Hematopoietic multipotent progenitor cell treated with erythropoietin and hydrocortisone succinate and interleukin-3 and kit ligand, for 17 days (in vitro differentiated cells): ENCODE data around the gene COPG1.
"Not testable (repeated sequence)": the region's sequence is repeated elsewhere in the genome, so short reads cannot be mapped to it uniquely, and the experiment has no call there.

ENCODE experiments used
- DNase-seq: peaks from one replicate; pipeline ENCODE4 v3.0.0-alpha.2; 2015; ENCODE audit warnings: low spot score

The COPG1 gene

DNA sequence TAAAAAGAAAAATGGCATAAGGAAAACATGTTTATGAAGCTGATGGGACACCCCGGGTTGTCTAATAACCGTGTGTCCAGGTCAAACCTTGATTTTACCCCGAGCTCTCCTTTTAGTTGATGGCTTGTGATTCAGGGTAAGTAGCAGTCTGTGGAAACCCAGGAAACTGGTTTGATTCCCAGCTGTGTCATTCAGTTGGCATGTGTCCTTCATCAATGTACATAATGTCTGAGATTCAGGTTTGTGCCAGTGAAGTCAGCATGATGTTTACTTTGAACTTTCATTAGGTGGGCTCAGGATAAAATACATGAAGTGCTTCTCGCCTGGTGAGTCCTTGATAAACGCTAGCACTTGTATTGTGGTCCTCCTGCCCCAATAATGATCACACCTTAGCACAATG, 4.3 kb upstream of the COPG1 start:
- DNase-seq: no peak

DNA sequence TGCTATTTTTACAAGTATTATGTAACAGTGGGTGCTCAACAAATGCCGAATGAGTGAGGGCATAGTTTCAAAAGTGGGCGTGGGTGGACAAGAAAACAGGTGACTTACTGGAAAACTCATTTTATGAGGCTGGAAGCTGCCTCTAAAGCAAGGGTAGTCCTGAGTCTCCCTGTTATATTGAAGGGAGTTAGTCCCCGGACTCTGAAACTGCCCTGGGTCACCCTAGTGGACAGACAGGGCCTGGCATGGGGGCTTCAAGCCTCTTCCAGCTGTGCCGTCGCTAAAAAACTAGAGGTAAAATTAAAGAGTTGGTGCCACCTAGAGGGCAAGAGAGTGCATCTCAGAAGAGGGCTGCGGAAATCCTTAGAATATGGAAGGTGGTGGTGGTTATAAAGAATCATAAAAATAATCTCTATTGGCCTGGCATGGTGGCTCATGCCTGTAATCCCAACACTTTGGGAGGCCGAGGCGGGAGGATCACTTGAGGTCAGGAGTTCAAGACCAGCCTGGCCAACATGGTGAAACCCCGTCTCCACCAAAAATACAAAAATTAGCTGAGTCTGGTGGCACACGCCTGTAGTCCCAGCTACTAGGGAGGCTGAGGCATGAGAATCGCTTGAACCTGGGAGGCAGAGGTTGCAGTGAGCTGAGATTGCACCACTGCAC, 3.6 kb upstream of the COPG1 start:
- DNase-seq: peak; percentile 84

- DNase-seq: no peak
Measured at GRCh38 chr3:129246636-129247035, 2.8 kb upstream of the COPG1 start.

- no peak for DNase-seq
Measured at GRCh38 chr3:129248286-129248979, 973 bp upstream of the COPG1 start.

GRCh38 chr3:129252748-129253147, 3.3 kb downstream of the COPG1 start:
- DNase-seq: no peak

- no peak for DNase-seq
Measured at GRCh38 chr3:129254536-129255230, 5.3 kb downstream of the COPG1 start.

- DNase-seq: no peak
Measured at GRCh38 chr3:129256270-129256669, 6.9 kb downstream of the COPG1 start.

- DNase-seq: no peak
Measured at GRCh38 chr3:129257609-129258008, 8.2 kb downstream of the COPG1 start.

- DNase-seq: no peak
Measured at GRCh38 chr3:129259612-129260477, 10.4 kb downstream of the COPG1 start.

- no peak for DNase-seq
Measured at GRCh38 chr3:129260606-129261005, 11.2 kb downstream of the COPG1 start.

DNA sequence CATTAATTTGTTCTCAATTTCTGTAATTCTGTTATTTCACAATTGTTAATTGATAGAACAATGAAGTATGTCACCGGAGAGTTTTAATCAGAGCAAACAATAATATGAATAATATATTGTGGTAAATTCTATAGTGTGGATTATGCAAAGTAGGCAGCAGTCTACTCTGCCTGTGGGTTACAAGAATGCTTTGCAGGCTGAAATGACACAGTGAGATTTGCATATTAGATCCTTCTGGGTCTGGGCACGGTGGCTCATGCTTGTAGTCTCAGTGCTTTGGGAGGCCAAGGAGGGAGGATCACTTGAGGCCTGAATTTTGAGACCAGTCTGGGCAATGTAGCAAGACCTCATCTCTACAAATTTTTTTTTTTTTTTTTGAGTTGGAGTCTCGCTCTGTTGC, 12.5 kb downstream of the COPG1 start:
- no peak for DNase-seq

GRCh38 chr3:129263161-129263910, 13.9 kb downstream of the COPG1 start:
- no peak for DNase-seq

GRCh38 chr3:129264994-129265393, 15.6 kb downstream of the COPG1 start:
- not testable (repeated sequence) for DNase-seq

DNA sequence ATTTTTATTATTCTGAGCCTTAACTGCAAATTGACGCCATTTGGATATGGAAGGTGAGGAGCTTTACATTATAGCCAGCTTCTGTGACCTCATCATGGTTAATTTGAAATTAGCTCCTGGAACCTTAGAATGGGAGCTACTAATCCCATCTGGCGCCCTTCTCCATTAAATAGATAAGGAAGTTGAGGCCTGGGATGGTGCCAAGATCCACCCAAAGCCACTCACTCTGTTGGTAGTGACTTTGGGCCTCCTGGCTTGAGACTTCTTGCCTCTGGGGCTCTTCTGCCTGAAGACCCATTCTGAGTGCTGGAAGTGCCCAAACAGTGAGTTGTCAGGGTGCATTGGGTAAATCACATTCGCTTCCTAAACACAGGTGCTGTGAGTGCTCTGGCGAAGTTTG, 17.2 kb downstream of the COPG1 start:
- DNase-seq: peak; percentile 38

- DNase-seq: no peak
Measured at GRCh38 chr3:129268396-129268795, 19.0 kb downstream of the COPG1 start.

- no peak for DNase-seq
Measured at GRCh38 chr3:129271674-129272073, 22.3 kb downstream of the COPG1 start.

GRCh38 chr3:129276385-129276784, 27.0 kb downstream of the COPG1 start:
- no peak for DNase-seq

- no peak for DNase-seq
Measured at GRCh38 chr3:129277829-129278271, 28.4 kb downstream of the COPG1 start.

GRCh38 chr3:129278439-129278965, 29.1 kb downstream of the COPG1 start, which contains the start of gene HMCES:
Gene HMCES, plus strand, starts transcription at chr3:129278870. Its CDS starts 863 bp downstream, at chr3:129279733.
- peak; percentile 86 for DNase-seq

DNA sequence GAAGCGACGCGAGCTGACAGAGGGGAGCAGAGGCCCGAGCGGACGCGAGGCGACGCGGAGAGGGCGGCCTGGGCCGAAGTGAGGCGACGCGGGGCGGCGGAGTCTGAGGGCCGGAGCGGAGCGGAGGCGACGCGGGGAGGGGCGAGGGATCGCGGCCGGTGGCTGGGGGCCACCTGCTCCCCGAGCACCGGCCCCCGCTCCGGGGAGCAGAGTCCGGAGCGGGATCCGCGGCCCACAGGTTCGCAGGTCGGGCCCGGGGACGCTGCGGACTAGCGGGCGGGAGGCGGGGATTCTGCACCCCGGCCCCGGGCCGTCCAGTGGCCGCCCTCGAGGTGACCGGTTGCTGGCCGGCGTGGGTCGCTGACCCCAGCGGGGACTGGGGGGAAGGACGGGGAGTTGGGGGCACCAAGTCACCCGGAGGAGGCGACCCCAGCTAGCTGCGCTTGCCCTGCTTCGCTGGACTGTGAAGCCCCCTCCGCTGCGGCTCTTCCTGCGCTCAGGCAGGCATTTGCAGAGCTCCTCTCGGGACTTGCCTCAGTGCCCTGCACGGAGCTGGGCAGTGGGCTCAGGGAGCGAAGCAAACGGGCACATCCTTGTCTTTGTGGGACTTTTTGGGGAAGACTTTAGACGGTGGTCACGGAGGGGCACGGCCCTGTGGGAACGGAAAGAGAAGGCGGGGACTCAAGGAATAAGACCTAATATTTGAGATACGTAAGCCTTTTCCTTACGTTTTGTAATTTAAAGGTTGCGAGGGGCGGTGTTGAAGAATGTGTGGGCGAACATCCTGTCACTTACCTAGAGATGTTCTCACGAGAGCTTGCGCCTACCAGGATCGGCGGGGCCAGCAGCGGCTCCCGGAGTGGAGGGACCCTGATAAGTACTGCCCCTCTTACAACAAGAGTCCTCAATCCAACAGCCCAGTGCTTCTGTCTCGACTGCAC, 29.8 kb downstream of the COPG1 start:
- DNase-seq: no peak
